HG03066 (cell line): Measurements from ENCODE around the gene OR5C1.
"Not testable (repeated sequence)": the region's sequence is repeated elsewhere in the genome, so short reads cannot be mapped to it uniquely, and the experiment has no call there.

Source experiments
- ATAC-seq: cut with Tn5 transposase; IDR thresholded peaks from one replicate; pipeline ENCODE4 v1.9.1; 2021; ENCODE audit warnings: low read depth; ENCODE audit not compliant: unreplicated experiment

OR5C1 gene

DNA sequence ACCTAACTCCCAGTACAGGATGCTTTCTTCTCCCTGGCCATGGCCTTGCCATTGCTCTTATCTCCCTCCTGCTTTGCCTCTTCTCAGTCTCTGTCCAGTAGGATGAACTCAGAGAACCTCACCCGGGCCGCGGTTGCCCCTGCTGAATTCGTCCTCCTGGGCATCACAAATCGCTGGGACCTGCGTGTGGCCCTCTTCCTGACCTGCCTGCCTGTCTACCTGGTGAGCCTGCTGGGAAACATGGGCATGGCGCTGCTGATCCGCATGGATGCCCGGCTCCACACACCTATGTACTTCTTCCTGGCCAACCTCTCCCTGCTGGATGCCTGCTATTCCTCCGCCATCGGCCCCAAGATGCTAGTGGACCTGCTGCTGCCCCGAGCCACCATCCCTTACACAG, at the start of gene OR5C1:
OR5C1 (plus strand) TSS at position 103 of the 400 bp plus-strand sequence; CDS start at position 103, 0 bp downstream.
- no peak for ATAC-seq

DNA sequence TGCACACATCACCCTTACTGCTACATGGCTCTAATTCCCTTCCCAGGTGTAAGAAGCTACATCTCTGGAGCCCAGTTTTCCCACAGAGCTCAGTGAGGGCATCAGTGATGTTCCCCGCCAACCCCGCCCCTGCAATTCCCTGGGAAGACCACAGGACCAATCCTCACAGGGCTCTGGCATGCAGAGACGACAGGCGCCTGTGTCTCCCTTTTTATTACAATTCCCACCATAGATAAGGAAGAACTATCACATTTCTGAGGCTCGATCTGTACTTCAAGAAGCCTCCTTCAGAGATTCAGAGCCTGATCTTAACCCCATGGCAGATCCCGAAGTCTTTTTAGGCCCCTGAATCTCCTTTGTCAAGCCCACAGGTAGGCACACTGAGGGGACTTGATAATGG, 46.7 kb upstream of the OR5C1 start, which contains the start of gene OR1L6:
OR1L6 (plus strand) TSS at position 301 of the 400 bp plus-strand sequence. CDS start 7,545 bp downstream, outside the sequence.
- ATAC-seq = no peak

DNA sequence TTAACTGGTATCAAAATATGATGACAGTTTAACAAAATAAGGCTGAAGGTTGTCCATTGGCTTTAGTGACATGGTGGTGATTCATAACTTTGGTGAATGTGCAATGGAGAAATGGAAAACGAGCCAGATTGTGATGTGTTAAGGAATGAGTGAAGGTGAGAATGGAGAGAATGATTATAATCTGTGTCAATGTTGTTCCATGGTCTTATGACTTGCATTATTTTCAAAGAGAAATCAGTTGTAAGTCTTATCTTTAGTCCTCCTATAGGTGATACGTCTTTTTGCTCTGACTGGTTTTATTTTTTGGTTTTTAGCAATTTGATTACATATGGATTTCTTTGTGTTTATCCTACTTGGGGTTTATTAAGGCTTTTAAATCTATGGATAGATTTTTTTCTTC, 33.9 kb upstream of the OR5C1 start:
- no peak for ATAC-seq

DNA sequence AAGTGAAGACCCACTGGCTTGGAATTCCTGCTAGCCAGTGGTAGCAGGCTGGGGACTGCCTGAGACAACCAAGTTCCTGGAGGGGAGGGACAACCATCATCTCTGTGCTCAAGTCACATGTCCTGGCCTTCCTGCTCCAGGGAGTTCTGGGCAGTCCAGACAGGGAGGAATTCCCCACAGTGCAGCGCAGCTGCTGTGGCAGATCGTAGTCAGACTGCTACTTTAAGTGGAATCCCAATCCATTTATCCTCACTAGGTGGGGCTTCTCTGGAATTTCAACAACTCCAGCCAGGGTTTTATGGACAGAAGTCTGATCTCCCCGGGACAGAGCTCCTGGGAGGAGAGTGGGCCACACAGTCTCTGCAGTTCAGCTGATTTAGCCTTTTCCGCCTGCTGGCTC, 20.9 kb upstream of the OR5C1 start:
- no peak for ATAC-seq

DNA sequence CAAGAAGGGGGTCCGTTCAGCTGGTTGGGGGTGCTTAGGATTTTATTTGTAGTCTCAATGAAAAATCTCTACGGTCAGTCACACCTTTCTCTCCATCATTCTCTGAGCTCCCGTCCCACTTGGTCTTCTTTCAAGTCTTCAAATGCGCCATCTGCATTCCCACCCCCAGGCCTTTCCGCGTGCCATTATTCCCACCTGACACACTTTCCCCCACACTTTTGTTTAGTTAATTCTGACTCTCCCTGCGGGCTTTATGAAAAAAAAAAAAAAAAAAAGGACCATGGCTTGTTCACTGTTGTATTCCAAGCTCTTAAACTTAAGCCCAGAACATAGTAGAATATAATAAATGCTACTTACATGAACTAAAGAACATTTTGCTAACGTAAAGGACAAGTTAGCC, 11.7 kb upstream of the OR5C1 start:
- ATAC-seq = no peak

DNA sequence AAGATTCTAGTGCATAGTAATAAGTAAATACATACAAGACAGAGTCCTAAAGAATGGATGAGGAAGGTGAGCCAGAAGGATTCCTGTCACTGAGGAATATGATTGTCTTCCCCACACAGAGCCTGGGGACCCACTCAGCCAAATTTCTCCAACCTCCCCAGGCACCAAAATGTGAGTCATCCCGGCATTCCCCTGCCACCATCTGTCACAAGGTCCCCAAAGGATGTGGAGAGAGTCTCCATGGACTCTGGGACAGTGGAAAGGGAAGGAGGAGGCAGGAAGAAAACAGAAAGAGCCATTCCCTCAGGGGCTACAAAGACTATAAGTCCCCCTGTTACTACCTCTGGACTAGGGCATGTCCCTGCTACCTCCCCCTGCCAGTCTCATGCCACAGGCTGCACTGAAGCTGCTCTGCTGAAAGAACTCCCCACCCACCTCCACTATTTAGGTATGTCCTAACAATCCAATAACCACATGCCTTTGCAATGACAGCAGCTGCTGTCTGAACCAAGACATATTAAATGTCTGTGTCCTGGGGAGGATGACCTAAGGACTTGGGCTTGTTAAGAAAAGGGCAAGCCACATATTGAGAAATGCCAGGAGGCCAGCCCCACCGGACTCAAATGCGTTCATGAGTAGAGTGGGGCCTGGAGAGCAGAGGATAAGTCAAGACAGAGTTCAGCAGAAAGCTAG, 10.7 kb upstream of the OR5C1 start:
- ATAC-seq = no peak

DNA sequence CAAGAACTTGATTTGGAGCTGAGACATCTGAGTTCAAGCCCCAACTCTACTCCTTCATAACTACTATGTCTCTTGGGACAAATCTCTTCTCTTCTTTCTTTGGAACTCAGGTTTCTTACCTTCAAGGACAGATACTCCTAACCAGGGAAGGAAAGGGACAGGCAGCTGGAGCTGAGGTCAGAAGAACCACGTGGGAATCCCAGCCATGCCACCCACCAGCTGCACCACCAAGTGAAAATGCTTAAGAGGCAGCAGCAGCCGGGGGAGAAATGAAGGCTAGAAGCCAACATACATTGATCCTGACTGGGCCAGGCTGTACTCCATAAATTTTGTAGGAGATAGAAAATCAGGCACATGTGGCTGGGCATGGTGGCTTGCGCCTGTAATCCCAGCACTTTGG, 9.6 kb upstream of the OR5C1 start:
- no peak for ATAC-seq

DNA sequence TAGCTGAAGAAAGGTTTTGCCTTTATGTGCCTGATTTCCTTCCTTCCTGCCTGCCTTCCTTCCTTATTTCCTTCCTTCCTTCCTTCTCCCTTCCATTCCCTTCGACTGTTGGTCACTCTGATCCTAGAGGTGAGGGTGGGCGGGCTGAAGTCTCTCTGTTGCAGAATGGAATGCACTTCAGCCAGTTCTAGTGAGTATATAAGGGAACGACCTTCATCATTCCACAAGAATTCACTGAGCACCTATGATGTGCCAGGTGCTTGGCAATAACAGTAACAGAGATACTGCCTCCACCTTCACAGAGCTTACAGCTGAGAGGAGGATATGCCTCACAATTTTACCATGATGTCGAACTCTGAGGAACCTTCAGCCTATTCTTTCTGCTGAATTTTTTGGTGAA, 8.7 kb upstream of the OR5C1 start:
- no peak for ATAC-seq

DNA sequence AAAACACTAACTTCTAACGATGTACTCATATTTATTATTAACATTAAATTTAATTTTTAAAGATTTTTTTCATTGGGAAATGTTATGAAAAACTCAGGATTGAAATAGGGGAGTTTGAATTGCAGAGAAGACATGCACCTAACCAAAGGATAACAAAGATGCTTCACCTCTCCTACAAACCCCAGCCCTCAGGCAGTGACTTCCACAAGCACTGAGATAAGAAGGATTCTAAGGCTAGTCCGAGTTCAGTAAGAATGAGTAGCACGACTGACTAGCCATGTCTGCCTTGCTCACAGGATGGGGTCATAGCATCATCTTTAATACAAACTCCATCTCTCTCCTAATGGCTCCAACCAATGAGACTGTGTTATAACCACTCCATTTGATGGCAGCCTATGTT, 7.1 kb upstream of the OR5C1 start:
- ATAC-seq = no peak

DNA sequence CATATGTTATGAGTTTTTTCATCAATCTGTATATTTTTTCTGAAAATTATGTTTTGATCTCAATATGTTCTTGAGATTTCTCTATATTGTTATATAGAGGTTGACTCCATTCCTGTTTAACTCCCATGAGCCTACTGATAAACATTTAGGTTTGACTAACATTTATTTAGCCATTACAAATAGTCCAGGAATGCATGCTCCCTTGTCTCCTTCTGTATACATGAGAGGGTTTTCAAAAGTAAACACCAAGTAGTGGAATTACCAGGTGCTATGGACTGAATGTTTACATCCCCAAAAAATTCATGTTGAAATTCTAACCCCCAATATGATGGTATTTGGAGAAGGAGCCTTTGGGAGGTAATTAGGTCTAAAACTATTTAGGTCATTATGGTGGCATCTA, 3.5 kb upstream of the OR5C1 start:
- no peak for ATAC-seq

DNA sequence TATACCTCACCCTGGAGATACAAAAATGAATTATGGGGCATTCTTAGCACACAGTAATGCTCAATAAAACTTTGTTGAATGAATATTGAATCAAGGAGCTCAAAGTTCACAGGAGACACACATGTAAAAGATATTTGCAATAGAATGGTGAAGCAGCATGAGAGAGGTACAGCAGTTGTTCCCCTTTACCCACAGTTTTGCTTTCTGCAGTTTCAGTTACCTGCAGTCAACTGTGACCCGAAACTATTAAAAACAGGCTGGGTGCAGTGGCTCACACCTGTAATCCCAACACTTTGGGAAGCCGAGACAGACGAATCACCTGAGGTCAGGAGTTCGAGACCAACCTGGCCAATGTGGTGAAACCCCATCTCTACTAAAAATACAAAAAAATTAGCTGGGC, 2.4 kb upstream of the OR5C1 start:
- ATAC-seq = no peak

DNA sequence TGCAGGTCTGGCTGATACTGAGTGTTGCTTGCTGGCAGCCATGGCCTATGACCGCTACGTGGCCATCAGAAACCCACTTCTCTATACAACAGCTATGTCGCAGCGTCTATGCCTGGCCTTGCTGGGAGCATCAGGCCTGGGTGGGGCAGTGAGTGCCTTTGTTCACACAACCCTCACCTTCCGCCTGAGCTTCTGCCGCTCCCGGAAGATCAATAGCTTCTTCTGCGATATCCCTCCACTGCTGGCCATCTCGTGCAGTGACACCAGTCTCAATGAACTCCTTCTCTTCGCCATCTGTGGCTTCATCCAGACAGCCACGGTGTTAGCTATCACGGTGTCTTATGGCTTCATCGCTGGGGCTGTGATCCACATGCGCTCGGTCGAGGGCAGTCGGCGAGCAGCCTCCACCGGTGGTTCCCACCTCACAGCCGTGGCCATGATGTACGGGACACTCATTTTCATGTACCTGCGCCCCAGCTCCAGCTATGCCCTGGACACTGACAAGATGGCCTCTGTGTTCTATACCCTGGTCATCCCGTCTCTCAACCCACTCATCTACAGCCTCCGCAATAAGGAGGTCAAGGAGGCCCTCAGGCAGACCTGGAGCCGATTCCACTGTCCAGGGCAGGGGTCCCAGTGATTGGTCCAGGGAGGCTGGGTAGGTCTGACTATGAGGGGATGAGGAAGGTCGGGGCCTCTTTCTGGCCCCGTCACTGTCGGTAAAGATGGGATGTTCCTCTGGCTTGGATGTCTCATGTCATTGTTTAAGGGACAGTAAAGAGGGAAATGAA, 718 bp downstream of the OR5C1 start:
- no peak for ATAC-seq

DNA sequence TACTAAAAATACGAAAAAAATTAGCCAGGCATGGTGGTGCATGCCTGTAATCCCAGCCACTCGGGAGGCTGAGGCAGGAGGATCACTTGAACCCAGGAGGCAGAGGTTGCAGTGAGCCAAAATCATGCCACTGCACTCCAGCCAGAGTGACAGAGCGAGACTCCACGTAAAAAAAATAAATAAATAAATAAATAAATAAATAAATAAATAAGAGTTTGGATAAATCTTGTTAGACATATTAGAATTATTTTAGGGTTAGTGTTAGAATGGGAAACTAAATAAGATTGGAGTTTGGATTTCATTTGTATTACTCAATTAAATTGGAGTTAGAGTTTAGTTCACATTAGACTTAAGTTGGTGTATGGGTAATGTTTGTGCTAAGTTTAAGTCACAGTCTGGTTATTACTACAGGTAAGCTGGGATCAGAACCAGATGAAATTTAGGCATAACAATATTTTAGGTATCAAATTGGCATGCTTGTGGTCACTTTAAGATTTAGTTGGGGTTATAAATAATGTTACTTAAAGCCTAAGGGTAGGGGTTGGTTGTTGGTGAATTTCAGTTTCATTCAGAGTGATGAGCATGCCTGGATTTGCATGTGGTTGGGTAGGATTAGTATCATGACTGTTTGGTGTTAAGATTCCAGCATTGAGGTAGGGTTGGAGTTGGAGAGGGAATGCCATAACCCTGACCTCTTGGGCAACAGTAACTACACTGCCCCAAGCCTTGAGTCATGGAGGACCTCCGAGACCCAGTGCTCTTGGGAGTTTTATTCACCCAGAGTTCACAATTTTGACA, 3.3 kb downstream of the OR5C1 start:
- ATAC-seq = no peak

DNA sequence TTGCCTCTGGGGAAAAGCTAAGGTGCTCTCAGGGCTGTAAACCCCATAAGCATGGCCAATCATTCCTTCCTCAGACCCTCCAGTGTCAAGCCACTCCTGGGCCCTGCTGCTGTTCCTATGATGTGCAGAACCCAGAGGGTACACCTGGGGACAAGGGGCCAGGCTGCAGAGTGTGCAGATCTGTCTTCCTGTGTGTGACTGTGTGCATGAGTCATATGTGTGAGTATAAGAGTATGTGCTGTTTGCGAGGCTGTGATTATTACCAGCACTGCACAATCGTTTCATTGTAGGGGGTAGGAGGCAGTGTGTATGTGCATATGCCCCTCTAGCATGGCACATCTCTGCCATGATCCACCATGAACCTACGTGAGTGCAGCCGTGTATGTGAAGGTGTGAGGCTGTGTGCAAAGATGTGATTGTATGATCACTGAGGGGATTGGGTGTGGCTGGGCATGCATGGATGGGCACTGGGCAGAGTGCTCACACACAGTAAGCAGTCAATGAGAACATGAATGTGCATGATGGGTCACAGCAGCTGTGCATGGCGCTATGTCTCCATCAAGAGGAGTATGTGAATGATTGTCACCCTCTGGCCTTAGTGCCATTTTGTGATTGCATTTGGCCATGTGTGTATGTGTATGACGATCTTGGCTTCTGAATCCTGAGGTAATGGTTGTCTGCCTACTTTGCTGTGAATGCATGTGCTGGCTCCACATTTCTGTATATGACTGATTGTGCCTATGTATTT, 8.8 kb downstream of the OR5C1 start:
- ATAC-seq = no peak

DNA sequence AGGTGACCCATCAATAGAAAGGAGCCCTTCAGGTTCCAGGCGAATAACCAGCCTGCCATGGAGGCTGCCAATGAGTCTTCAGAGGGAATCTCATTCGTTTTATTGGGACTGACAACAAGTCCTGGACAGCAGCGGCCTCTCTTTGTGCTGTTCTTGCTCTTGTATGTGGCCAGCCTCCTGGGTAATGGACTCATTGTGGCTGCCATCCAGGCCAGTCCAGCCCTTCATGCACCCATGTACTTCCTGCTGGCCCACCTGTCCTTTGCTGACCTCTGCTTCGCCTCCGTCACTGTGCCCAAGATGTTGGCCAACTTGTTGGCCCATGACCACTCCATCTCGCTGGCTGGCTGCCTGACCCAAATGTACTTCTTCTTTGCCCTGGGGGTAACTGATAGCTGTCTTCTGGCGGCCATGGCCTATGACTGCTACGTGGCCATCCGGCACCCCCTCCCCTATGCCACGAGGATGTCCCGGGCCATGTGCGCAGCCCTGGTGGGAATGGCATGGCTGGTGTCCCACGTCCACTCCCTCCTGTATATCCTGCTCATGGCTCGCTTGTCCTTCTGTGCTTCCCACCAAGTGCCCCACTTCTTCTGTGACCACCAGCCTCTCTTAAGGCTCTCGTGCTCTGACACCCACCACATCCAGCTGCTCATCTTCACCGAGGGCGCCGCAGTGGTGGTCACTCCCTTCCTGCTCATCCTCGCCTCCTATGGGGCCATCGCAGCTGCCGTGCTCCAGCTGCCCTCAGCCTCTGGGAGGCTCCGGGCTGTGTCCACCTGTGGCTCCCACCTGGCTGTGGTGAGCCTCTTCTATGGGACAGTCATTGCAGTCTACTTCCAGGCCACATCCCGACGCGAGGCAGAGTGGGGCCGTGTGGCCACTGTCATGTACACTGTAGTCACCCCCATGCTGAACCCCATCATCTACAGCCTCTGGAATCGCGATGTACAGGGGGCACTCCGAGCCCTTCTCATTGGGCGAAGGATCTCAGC, 11.6 kb downstream of the OR5C1 start, which contains the start of gene OR1K1:
OR1K1 (plus strand) TSS at position 58 of the 995 bp plus-strand sequence; CDS start at position 58, 0 bp downstream.
- ATAC-seq = no peak

DNA sequence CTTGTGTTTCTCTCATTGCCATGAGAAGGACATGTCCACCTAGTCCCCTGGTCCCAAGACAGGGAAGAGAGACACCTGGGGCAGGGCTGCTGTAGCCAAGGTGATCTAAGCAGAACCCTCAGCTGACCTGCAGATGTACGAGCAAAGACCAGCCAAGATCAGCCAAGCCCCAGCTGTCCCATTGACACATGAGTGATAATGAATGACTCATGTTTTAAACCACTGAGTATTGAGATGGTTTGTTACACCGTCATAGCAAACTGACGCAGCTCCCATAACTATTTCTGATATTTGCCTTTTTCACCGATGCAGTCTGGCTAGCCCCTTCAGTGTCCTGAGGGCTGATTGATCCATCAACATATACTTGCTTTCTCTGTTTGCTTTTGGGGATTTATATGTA, 17.9 kb downstream of the OR5C1 start:
- ATAC-seq = no peak

DNA sequence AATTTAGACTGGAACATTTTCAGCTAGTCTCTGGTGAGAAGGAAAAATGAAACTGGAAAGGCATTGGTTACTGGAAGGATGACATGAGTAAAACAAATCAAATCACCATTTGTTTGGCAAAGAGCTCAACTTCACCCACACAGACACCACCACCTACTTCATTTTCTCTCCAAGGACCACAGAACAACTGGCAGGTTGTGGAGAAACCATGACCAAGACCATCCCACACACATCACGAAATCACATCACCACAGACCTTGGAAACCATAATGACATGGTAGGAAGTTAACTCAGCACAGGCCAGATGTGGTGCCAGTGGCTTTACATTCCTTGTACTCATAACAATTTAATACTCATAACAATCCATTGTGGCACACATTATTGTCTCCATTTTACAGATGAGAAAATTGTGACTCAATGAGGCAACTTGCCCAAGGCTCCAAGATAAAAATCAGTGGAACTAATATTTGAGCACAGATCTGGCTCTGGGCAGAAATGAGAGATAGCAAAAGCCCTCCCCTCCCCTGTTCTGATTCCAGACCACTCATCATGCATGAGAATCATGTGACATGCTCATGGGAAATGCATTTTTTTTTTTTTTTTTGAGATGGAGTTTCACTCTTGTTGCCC, 18.7 kb downstream of the OR5C1 start:
- no peak for ATAC-seq

DNA sequence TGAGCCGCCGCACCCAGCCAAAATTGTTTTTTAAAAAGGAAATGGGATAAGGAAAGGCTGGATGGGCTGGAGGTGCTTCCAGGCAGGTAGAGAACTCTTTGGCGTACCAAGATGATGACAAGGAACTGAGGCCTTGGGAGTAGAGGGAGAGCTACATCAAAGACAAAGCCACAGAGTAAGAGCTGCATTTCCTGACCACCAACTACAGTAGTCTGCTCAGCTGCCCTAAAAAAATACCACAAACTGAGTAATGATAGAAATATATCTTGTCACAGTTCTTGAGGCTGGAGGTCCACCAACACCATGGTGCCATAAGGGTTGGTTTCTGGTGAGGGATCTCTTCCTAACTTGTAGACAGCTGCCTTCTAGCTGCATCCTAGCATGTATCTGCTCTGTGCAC, 19.4 kb downstream of the OR5C1 start:
- no peak for ATAC-seq

DNA sequence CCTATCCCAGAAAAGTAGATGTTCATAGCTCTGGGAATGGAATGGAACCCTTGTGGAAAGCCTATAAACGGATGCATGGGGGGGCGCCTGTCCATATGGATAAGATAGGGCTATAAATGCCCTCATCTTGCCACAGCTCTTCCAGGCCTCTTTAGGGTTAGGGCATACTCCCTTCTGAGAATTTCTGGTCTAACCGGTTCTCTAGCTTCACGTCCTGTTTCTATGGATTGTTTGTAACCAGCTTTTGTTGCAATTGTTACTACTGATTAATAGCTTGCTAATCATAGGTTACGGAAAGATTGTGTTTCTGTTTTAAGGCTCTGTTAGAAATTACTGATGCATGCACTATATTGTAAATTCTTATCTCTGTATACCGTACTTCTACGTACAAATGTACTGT, 20.5 kb downstream of the OR5C1 start:
- not testable (repeated sequence) for ATAC-seq
